IPS-15b (cell line): ENCODE measurements around the gene ZDHHC6.

Experiments used
- H3K27me3 ChIP-seq: one replicate; pipeline ENCODE4 v1.6.1; 2013; ENCODE audit warnings: low read length; ENCODE audit not compliant: control insufficient read depth, insufficient read depth
- H3K36me3 ChIP-seq: one replicate; pipeline ENCODE4 v1.6.1; 2013; ENCODE audit warnings: low read length; ENCODE audit not compliant: control insufficient read depth, insufficient read depth
- H3K4me1 ChIP-seq: one replicate; pipeline ENCODE4 v1.6.1; 2013; ENCODE audit warnings: mild to moderate bottlenecking, low read length; ENCODE audit not compliant: control insufficient read depth, insufficient read depth
- H3K4me3 ChIP-seq: one replicate; pipeline ENCODE4 v1.5.1; 2013; ENCODE audit warnings: low read depth, low read length
- H3K9ac ChIP-seq: one replicate; pipeline ENCODE4 v1.6.1; 2013; ENCODE audit warnings: low read depth, mild to moderate bottlenecking, low read length
- H3K9me3 ChIP-seq: one replicate; pipeline ENCODE4 v1.6.1; 2013; ENCODE audit warnings: mild to moderate bottlenecking, low read length; ENCODE audit not compliant: control insufficient read depth, insufficient read depth

Gene ZDHHC6

DNA sequence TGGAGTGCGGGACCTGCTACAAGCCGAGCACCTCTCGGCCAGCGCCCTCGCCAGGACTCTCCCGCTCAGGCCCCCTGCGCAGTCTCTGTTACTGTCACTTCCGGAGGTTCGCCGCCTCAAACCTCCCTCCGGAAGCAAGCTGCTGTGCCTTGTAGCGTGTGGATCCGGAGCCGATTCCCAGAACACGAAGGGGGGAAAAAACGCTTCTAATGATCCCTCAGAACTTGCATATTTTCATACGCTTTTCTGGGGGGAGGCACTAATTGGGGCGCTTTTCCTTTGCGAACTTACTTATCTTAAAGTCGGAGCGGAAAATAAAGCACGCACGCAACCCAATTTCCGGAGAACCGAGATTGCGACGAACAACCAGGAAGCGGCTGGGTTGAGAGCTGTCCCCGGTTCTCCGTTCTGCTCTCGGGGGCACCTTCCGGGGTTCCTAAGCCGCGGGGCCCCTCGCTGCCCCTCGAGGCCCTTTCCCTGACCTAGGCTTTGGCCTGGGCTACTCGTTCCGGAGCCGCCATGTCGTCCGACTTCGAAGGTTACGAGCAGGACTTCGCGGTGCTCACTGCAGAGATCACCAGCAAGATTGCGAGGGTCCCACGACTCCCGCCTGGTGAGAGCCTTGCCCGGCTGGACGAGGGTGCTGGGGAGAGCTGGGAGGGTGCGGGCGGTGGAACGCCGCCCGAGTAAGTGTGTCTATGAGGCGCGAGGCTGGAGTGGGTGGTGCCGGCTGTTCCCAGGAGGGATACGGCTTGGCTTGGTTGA is at the start of gene ZDHHC6, which contains the start of gene VTI1A:
Gene ZDHHC6, minus strand, starts transcription at position 60 of the 765 bp plus-strand sequence. CDS start 1,478 bp downstream, outside the sequence.
Gene VTI1A, plus strand, starts transcription at position 361 of the 765 bp plus-strand sequence. Its CDS starts 159 bp downstream, at position 520.
- peaks cover 4% of the 10 kb centered on the region for H3K4me1 ChIP-seq
- H3K9ac ChIP-seq = peak within 1 kb of the TSS; percentile 99
- H3K36me3 ChIP-seq = no peaks in the 10 kb centered on the region
- no peaks in the 10 kb centered on the region for H3K27me3 ChIP-seq
- H3K9me3 ChIP-seq = no peaks in the 10 kb centered on the region
- peak within 1 kb of the TSS; percentile 96 for H3K4me3 ChIP-seq

DNA sequence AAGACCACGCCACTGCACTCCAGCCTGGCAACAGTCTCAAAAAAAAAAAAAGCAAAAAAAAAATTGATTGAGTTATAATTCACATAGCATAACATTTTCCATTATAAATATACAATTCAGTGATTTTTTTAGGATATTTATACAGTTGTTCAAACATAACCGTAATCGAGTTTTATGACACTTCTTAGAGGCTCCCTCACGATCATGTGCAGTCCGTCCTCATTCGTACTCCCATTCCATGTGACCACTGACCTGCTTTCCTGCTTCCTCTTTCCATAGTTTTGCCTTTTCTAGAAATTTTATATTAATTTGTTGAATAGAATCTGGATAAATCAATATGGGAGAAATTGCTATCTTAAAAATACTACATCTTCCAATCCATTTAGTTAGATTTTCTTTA is 46.0 kb upstream of the ZDHHC6 start:
- no peaks in the 10 kb centered on the region for H3K27me3 ChIP-seq
- H3K9me3 ChIP-seq = no peaks in the 10 kb centered on the region
- no peak overlapping the region for H3K4me3 ChIP-seq
- H3K9ac ChIP-seq = no peak overlapping the region
- H3K36me3 ChIP-seq = no peaks in the 10 kb centered on the region
- H3K4me1 ChIP-seq = no peaks in the 10 kb centered on the region

- H3K9ac ChIP-seq = no peak overlapping the region
These were observed 44.4 kb upstream of the ZDHHC6 start for GRCh38 chr10:112491144-112491543.

GRCh38 chr10:112490545-112490944 is 43.8 kb upstream of the ZDHHC6 start:
- Histone ChIP-seq H3K9ac (no peak overlapping the region), H3K36me3 (no peaks in the 10 kb centered on the region), H3K4me1 (no peaks in the 10 kb centered on the region), H3K9me3 (no peaks in the 10 kb centered on the region), H3K27me3 (no peaks in the 10 kb centered on the region), H3K4me3 (no peak overlapping the region)

More at GRCh38 chr10:112491144-112491543, 44.4 kb upstream of the ZDHHC6 start:
- Histone ChIP-seq H3K27me3 (no peaks in the 10 kb centered on the region), H3K36me3 (no peaks in the 10 kb centered on the region), H3K9me3 (no peaks in the 10 kb centered on the region), H3K4me3 (no peak overlapping the region), H3K4me1 (no peaks in the 10 kb centered on the region)

GRCh38 chr10:112487964-112488363 is 41.2 kb upstream of the ZDHHC6 start:
- H3K27me3 ChIP-seq = no peaks in the 10 kb centered on the region
- H3K9me3 ChIP-seq = no peaks in the 10 kb centered on the region
- H3K9ac ChIP-seq = no peak overlapping the region
- H3K36me3 ChIP-seq = no peaks in the 10 kb centered on the region
- no peaks in the 10 kb centered on the region for H3K4me1 ChIP-seq
- no peak overlapping the region for H3K4me3 ChIP-seq

DNA sequence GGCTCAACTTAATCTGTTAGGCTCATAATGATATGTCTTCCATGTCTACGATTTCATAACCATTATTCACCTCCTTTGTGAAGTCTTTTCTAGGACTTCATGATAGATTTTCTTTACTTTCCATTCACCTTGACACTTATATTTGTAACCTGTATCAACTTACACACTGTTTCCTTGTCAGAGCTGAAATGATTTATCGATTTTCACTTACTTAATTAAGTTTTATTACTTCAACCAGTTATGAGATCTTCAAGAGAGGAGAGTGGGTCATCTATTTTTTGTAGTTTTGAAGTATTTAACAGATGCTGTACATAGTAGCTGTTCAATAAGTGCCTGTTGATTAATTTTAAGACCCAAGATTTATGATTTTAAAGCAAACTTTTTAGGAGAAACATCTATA is 37.7 kb upstream of the ZDHHC6 start:
- H3K9me3 ChIP-seq = no peaks in the 10 kb centered on the region
- no peak overlapping the region for H3K4me3 ChIP-seq
- no peaks in the 10 kb centered on the region for H3K27me3 ChIP-seq
- H3K4me1 ChIP-seq = no peaks in the 10 kb centered on the region
- no peak overlapping the region for H3K9ac ChIP-seq
- no peaks in the 10 kb centered on the region for H3K36me3 ChIP-seq

- H3K36me3 ChIP-seq = no peaks in the 10 kb centered on the region
- no peak overlapping the region for H3K9ac ChIP-seq
- H3K4me1 ChIP-seq = no peaks in the 10 kb centered on the region
- no peak overlapping the region for H3K4me3 ChIP-seq
- H3K27me3 ChIP-seq = no peaks in the 10 kb centered on the region
- no peaks in the 10 kb centered on the region for H3K9me3 ChIP-seq
These were observed 34.9 kb upstream of the ZDHHC6 start for GRCh38 chr10:112481602-112482001.

DNA sequence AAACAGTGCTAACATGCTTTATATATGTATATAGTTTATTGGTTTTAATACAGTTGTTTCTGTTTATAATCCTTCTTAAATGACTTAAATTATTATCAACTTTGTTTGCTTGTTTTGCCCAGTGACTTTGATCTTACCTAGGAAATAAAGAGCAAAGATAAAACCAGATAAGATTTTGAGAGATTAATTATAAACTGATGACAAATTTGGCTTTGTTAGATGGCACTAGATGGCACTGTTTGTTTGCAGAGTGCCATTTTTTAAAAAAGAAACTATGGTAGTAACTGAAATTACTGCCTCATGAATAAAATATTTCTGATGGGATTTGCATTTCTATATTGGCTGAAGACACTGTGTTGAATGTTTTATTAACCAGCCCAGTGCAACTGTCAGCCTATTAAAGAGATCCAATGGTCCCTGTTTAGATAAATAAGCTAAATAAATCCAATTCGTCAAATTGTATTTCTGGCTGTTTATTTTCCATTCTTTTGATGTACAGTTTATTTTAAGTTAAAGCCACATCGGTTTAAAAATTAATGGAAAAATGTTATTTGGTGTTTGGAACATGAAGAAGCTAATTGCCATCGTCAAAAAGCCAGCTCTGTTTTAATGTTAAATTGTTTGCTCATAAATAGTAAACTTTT is 29.0 kb upstream of the ZDHHC6 start:
- H3K9ac ChIP-seq = no peak overlapping the region
- peaks cover 3% of the 10 kb centered on the region for H3K4me1 ChIP-seq
- H3K36me3 ChIP-seq = no peaks in the 10 kb centered on the region
- H3K27me3 ChIP-seq = no peaks in the 10 kb centered on the region
- no peaks in the 10 kb centered on the region for H3K9me3 ChIP-seq
- no peak overlapping the region for H3K4me3 ChIP-seq

DNA sequence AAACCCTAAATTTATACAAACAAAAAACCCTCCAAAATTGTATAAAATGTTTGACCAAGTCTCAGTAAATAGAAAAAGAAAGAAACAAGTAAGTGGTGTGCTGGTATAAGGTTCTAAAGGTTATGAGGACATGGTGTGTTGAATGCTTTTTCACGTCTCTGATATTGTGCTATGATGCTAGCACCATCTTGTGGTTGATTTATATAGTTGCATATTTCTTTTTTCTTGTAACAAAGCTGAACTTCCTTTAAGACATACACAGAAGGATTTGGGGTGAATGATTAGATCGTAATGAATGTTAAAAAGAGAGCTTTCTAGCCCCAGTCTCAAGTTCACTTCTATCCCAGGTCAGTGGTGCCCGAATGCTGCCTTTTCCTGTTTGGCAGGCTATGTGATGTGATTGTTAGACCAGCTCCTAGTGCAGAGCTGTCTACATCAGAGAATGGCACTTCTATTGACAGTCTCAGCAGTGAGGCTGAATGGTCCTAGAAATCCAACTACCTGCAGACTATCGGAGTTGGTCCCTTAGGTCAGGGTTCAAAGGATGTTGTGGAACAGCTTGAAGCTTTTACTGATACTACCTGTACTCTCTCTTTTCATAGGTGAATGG is 25.3 kb upstream of the ZDHHC6 start:
- Histone ChIP-seq H3K9me3 (no peaks in the 10 kb centered on the region), H3K27me3 (no peaks in the 10 kb centered on the region), H3K4me1 (peaks cover 3% of the 10 kb centered on the region), H3K9ac (no peak overlapping the region), H3K4me3 (no peak overlapping the region), H3K36me3 (no peaks in the 10 kb centered on the region)

DNA sequence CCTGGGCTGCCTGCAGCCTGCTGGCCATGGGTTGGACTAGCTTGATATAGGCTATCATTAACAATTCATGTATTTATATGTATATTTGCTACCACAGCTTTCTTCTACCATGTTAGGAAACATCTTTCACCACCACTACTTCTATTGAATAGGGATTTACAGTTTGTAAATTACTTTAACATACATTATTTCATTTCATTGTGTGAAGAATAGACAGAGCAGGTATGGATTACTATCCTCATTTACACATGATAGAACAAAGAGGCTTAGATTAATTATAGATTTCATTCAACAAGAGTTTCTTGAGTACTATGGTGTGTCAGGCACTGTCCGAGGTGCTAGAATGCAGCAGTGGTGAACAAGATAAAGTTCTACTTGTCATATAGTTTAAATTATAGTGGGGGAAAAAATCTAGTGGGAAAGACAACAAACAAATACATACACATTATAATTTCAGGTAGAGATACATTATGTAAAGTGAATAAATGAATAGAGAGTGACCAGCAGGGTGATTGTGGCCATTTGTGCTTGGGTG is 20.9 kb upstream of the ZDHHC6 start:
- no peaks in the 10 kb centered on the region for H3K9me3 ChIP-seq
- H3K4me1 ChIP-seq = peaks cover 3% of the 10 kb centered on the region
- H3K36me3 ChIP-seq = peaks cover 2% of the 10 kb centered on the region
- no peaks in the 10 kb centered on the region for H3K27me3 ChIP-seq
- no peak overlapping the region for H3K9ac ChIP-seq
- no peak overlapping the region for H3K4me3 ChIP-seq

GRCh38 chr10:112466802-112467201 is 20.1 kb upstream of the ZDHHC6 start:
- Histone ChIP-seq H3K4me1 (no peaks in the 10 kb centered on the region), H3K4me3 (no peak overlapping the region), H3K27me3 (no peaks in the 10 kb centered on the region), H3K9ac (no peak overlapping the region), H3K36me3 (peaks cover 2% of the 10 kb centered on the region), H3K9me3 (no peaks in the 10 kb centered on the region)
